Cardiac muscle cell (in vitro differentiated cells and primary cell): ENCODE results near the gene EBP. TPM values are rescaled to one million over a fixed set of nuclear protein-coding genes. Genes with fewer than 3 reads are reported as not detected.
A peak's percentile ranks its signal among the peaks of the same experiment; 100 is the strongest.

Experiments used
- DNase-seq, 2 donors: peaks; one replicate each; pipeline versions ENCODE4 v3.0.0 to v3.0.0-alpha.2; 2010 to 2017; ENCODE audit warnings: low read depth in 1 of 2, low spot score in 1 of 2
- H3K27ac ChIP-seq: fragments of 200-600 bp; sonication (generic); 2 replicates; pipeline ENCODE4 v1.5.1; 2016
- H3K27me3 ChIP-seq: fragments of 200-600 bp; sonication (generic); 2 replicates; pipeline ENCODE4 v1.6.0; 2016; ENCODE audit warnings: control low read depth
- H3K36me3 ChIP-seq: fragments of 200-600 bp; sonication (generic); 2 replicates; pipeline ENCODE4 v1.5.1; 2016; ENCODE audit warnings: control low read depth
- H3K4me1 ChIP-seq: fragments of 200-600 bp; sonication (generic); 2 replicates; pipeline ENCODE4 v1.8.1; 2017; ENCODE audit warnings: low read depth, mild to moderate bottlenecking, mixed run types
- H3K4me3 ChIP-seq: fragments of 200-600 bp; sonication (generic); 2 replicates; pipeline ENCODE4 v1.5.1; 2016; ENCODE audit warnings: mild to moderate bottlenecking
- H3K9me3 ChIP-seq: fragments of 200-600 bp; sonication (generic); 2 replicates; pipeline ENCODE4 v1.5.1; 2017; ENCODE audit warnings: low read depth, mild to moderate bottlenecking, control low read depth
- CTCF ChIP-seq: IDR thresholded peaks from 2 replicates; pipeline ENCODE4 v1.5.1; 2012; ENCODE audit warnings: low read depth, mild to moderate bottlenecking, low read length
- polyA plus RNA-seq: library from polyadenylated mRNA; unstranded; fragments of >200 nt; fragmentation: Nextera tagmentation; extraction: Ambion mirVana; gene quantifications from 2 replicates; pipeline ENCODE4 v1.2.1, GENCODE V29; 2016
- total RNA-seq: library from RNA; depleted of rRNA; stranded (reverse); fragments of >200 nt; gene quantifications from 2 replicates; pipeline ENCODE4 v1.2.3, GENCODE V29; 2016

EBP gene
- total and polyA plus RNA-seq, 2 experiments from 2014 or later, result 74.5 to 159 TPM

DNA sequence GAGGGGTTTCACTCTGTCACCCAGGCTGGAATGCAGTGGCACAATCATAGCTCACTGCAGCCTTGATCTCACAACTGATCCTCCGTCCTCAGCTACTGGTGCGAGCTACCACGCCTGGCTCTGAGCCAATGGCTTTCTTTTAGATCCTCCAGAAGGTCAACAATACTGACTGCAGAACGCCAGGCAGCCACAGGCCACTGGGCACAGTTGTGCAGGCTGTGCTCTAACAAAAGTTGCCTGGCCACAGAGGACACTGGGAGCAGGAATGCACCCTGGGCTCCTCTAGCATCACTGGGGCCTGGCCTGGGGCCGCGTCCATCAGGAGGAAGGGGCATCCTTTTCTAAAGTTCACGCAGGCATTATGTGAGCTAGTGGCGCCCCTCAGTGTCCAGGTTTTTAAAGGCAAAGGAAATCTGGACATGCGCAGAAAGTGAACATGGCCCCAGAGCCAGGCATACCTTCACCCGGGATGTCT, 27.7 kb upstream of the EBP start:
- Histone ChIP-seq H3K36me3 (no peaks in the 10 kb centered on the region), H3K4me3 (no peak overlapping the region), H3K9me3 (no peaks in the 10 kb centered on the region), H3K4me1 (no peaks in the 10 kb centered on the region), H3K27ac (no peak overlapping the region), H3K27me3 (no peaks in the 10 kb centered on the region)
- peak; percentile 42 for TF ChIP-seq CTCF
- DNase-seq, result peak; percentile 52 to 67

GRCh38 chrX:48496660-48497059, 24.9 kb upstream of the EBP start:
- no peak for TF ChIP-seq CTCF
- no peak for DNase-seq
- Histone ChIP-seq H3K4me3 (no peak overlapping the region), H3K27me3 (no peaks in the 10 kb centered on the region), H3K27ac (no peak overlapping the region), H3K36me3 (no peaks in the 10 kb centered on the region), H3K4me1 (no peaks in the 10 kb centered on the region), H3K9me3 (no peaks in the 10 kb centered on the region)

DNA sequence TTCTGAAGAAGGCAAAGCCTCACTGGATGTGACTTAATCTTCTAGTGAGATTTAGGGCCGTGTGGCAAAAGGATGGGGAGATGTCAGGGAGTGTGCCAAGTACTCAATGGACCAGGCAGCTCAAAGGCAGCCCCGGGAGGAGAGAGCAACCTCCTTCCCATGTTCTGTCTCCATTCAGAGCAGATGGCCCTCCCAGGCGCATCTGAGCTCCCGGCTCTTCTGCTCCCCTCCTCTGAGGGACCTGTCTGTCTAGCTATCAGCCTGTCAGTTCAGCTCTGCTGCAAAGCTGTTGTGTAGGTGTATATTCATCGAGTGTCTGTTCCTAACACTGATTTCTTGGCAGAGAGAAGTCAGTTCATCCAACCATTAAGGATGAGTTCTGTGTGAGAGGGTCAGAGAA, 23.7 kb upstream of the EBP start:
- no peaks in the 10 kb centered on the region for H3K4me1 ChIP-seq
- TF ChIP-seq CTCF, result no peak
- H3K36me3 ChIP-seq, result no peaks in the 10 kb centered on the region
- no peak for DNase-seq
- H3K9me3 ChIP-seq, result no peaks in the 10 kb centered on the region
- H3K27ac ChIP-seq, result no peak overlapping the region
- H3K4me3 ChIP-seq, result no peak overlapping the region
- H3K27me3 ChIP-seq, result no peaks in the 10 kb centered on the region

DNA sequence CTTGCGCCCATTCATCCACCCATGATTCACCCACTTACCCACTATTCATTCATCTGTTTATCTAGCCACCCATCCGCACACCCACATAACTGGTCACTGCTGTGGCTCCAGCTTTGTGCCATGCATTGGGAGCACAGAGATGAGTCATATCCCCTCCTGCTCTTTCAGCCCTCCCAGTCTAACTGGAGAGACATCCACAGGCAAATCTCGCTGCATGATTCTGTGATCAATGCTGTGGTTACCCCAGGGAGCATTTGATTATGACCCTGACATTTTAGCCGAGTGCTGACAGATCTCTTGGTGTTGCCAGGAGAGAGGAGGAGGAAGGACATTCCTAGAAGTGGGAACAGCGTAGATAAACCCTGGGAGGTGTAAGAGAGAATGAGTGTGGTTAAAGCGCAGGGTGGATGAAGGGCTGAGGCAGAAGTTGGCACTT, 23.2 kb upstream of the EBP start:
- H3K27me3 ChIP-seq, result no peaks in the 10 kb centered on the region
- H3K27ac ChIP-seq, result no peak overlapping the region
- peak in 1 of 2 donors; percentile 56 for DNase-seq
- no peak overlapping the region for H3K4me3 ChIP-seq
- H3K36me3 ChIP-seq, result no peaks in the 10 kb centered on the region
- H3K4me1 ChIP-seq, result no peaks in the 10 kb centered on the region
- TF ChIP-seq CTCF, result no peak
- H3K9me3 ChIP-seq, result no peaks in the 10 kb centered on the region

GRCh38 chrX:48504261-48504660, 17.3 kb upstream of the EBP start:
- H3K4me3 ChIP-seq, result no peak overlapping the region
- no peaks in the 10 kb centered on the region for H3K36me3 ChIP-seq
- no peaks in the 10 kb centered on the region for H3K9me3 ChIP-seq
- H3K4me1 ChIP-seq, result no peaks in the 10 kb centered on the region
- no peak overlapping the region for H3K27ac ChIP-seq
- no peak for TF ChIP-seq CTCF
- H3K27me3 ChIP-seq, result no peaks in the 10 kb centered on the region
- no peak for DNase-seq

DNA sequence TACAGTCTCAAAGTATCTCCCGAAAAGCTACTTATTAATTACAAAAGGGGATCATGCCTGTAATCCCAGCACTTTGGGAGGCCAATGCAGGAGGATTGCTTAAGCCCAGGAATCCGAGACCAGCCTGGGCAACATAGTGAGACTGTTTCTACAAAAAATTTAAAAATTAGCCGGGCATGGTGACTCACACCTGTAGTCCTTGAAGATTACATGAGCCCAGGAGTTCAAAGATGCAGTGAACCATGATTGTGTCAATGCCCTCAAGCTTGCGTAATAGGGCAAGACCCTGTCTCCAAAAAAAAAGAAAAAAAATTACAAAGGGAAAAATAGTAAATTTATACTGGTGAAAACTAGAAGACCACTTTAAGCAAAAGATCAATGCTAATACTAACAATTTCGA, 16.1 kb upstream of the EBP start:
- no peaks in the 10 kb centered on the region for H3K4me1 ChIP-seq
- H3K9me3 ChIP-seq, result no peaks in the 10 kb centered on the region
- TF ChIP-seq CTCF, result no peak
- no peak overlapping the region for H3K4me3 ChIP-seq
- no peaks in the 10 kb centered on the region for H3K27me3 ChIP-seq
- no peak overlapping the region for H3K27ac ChIP-seq
- H3K36me3 ChIP-seq, result no peaks in the 10 kb centered on the region
- no peak for DNase-seq
